ENCODE data around the gene TUBA1C.

Gene TUBA1C

GRCh38 chr12:49288412-49288853, 23.6 kb downstream of the TUBA1C start (continued):
- no peak for TF ChIP-seq AEBP2 (tag by site-specific recombination; IDR thresholded peaks at IDR 0.05; ENCODE audit: borderline replicate concordance)
- TF ChIP-seq ZNF830 (tag by site-specific recombination; IDR thresholded peaks at IDR 0.05; ENCODE audit: low read depth) = no peak
- no peak for TF ChIP-seq ZSCAN18 (tag by site-specific recombination; IDR thresholded peaks at IDR 0.05)
- TF ChIP-seq OSR2 (tag by site-specific recombination; IDR thresholded peaks at IDR 0.05) = no peak
- no peak for TF ChIP-seq ZNF175 (tag by site-specific recombination; IDR thresholded peaks at IDR 0.05)
- no peak for TF ChIP-seq ZNF112 (tag by site-specific recombination; IDR thresholded peaks at IDR 0.05)
- TF ChIP-seq ZNF184 (tag by site-specific recombination; IDR thresholded peaks at IDR 0.05) = no peak
- no peak for TF ChIP-seq SP2 (tag by site-specific recombination; IDR thresholded peaks at IDR 0.05)
- TF ChIP-seq ELK4 (IDR thresholded peaks at IDR 0.05; ENCODE audit: borderline replicate concordance, low read depth, low read length) = no peak
- no peak for TF ChIP-seq ZNF302 (tag by site-specific recombination; IDR thresholded peaks at IDR 0.05; ENCODE audit: low read depth)
- no peak for TF ChIP-seq ZNF488 (tag by site-specific recombination; IDR thresholded peaks at IDR 0.05)
- TF ChIP-seq ZNF394 (tag by site-specific recombination; IDR thresholded peaks at IDR 0.05; ENCODE audit: borderline replicate concordance) = no peak
- peak; percentile 31 for TF ChIP-seq ZNF501 (tag by site-specific recombination; IDR thresholded peaks at IDR 0.05)
- TF ChIP-seq ZBTB1 (tag by site-specific recombination; IDR thresholded peaks at IDR 0.05) = no peak
- peak; percentile 54; the same call in 1 of the 2 replicates for TF ChIP-seq ZNF24 (tag by site-specific recombination; IDR thresholded peaks at IDR 0.05)
- no peak for TF ChIP-seq ZNF211 (tag by site-specific recombination; IDR thresholded peaks at IDR 0.05; ENCODE audit: low read depth)
- peak; percentile 89 for TF ChIP-seq CTCF (tag by site-specific recombination; IDR thresholded peaks at IDR 0.05)
- TF ChIP-seq ZNF792 (tag by site-specific recombination; IDR thresholded peaks at IDR 0.05) = no peak
- TF ChIP-seq ZNF768 (tag by site-specific recombination; IDR thresholded peaks at IDR 0.05) = peak; percentile 100; the same call in 1 of the 2 replicates
- no peak for TF ChIP-seq ZSCAN16 (tag by site-specific recombination; IDR thresholded peaks at IDR 0.05)
- no peak for TF ChIP-seq ZNF169 (tag by site-specific recombination; IDR thresholded peaks at IDR 0.05)
- 0 out of 2 replicates have a peak, but pooled peaks have one; percentile 8 for TF ChIP-seq ZNF391 (tag by site-specific recombination; IDR thresholded peaks at IDR 0.05; ENCODE audit: borderline replicate concordance, low read depth)
- TF ChIP-seq ZNF366 (tag by site-specific recombination; conservative IDR thresholded peaks at IDR 0.05) = no peak
- TF ChIP-seq ZNF664 (tag by site-specific recombination; IDR thresholded peaks at IDR 0.05) = peak; percentile 22; the same call in 1 of the 2 replicates
- no peak for TF ChIP-seq ZNF639 (tag by site-specific recombination; IDR thresholded peaks at IDR 0.05)
- no peak for TF ChIP-seq PRDM10 (tag by site-specific recombination; IDR thresholded peaks at IDR 0.05)
- TF ChIP-seq ZNF155 (tag by site-specific recombination; IDR thresholded peaks at IDR 0.05) = no peak
- TF ChIP-seq YY1 (tag by site-specific recombination; IDR thresholded peaks at IDR 0.05) = no peak
- no peak for TF ChIP-seq KLF16 (tag by site-specific recombination; IDR thresholded peaks at IDR 0.05)
- TF ChIP-seq BCL11A (tag by site-specific recombination; IDR thresholded peaks at IDR 0.05; ENCODE audit: low read depth) = no peak
